Activated T-cell treated with anti-CD3 and anti-CD28 coated beads, Interleukin-2, amount 50 U/mL, for 1 hour (primary cell): ENCODE data around the gene LNX1.

Experiments
- DNase-seq: peaks from one replicate; pipeline ENCODE4 v3.0.0-alpha.2; 2020

The LNX1 gene

DNA sequence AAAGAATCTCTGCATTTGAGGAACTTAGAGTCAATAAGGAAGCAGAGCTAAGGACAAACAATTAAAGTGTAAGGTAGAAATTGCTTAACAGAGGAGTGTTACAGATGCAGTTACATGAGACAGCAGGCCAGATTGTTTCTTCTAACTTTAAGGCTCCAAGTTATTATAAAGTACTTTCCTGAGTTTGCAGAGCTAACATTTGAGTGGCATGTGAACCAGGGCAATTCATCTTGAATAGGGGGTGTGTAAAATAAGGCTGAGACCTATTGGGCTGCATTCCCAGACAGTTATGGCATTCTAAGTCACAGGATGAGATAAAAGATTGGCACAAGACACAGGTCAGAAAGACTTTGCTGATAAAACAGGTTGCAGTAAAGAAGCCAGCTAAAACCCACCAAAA lies 7.6 kb upstream of the LNX1 start:
- no peak for DNase-seq

DNA sequence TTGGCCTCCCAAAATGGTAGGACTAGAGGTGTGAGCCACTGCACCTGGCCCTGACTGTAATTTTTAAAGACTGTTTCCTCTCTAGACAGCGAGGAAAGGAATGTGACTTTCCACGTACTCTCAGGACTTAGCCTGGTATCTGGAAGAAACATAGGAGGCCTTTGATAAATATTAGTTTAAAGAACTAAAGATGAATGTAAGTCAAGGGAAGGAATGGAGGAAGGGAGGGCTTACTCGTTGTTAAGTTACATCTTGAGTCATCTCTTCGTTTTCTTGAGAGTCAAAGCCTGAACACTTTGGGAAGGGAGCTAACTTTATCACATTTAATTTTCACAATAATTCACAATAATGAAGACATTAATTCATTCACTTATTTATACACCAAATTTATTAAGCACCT lies 7.2 kb upstream of the LNX1 start:
- DNase-seq: no peak

DNA sequence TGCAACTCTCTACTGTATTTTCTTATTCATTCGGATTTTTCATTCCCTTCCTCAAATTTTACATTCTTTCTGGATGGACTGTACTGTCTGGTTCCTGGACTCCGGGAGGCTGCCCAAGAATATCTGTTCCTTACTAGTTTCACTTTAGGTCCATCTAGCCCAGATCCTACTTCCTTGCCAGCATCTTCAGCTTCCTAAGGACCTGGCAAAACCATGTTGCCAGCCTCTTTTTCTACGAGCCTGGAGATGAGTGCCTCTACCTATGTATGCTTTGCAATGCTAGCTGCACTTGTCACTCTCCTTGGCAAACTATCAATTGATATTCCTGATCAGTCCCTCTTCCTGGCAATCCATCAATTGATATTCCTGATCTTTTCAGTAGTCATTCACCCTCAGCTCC lies 5.6 kb upstream of the LNX1 start:
- no peak for DNase-seq

DNA sequence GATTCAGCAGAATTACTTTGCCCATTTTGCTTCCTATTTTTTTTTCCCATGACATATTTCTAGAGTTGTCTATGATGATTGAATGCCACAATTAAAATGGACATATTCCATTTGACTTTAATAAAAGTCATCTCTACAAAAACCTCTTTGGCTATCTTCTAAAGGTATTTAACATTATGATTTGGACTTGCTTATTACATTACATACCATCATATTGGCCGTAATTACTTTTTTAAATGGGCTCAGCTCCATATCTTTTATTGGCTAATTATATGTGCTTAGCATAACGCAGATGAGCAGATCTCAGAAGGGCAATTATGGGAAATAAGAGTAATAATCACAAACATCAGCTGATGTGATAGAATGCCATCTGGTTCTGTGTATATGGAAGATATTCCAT lies 4.5 kb upstream of the LNX1 start:
- no peak for DNase-seq

DNA sequence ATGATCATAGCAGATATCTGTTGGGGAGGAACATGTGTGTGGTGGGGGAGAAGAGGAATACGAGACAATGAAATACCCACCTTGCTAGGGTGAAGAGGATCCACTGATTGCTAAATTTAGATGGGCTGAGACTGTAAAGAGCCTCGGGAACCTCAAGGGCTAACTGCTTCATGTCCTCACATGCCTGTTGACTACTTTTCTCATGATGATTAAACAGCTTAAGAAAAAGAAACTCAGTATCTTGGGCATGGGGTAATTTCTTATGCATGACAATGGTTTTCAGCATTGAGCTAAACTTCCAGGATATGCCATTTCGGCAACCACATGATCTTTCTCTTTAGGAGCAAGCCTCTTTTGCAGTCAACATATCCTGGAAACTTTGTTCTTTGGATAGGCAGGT lies 3.9 kb upstream of the LNX1 start:
- DNase-seq: no peak

DNA sequence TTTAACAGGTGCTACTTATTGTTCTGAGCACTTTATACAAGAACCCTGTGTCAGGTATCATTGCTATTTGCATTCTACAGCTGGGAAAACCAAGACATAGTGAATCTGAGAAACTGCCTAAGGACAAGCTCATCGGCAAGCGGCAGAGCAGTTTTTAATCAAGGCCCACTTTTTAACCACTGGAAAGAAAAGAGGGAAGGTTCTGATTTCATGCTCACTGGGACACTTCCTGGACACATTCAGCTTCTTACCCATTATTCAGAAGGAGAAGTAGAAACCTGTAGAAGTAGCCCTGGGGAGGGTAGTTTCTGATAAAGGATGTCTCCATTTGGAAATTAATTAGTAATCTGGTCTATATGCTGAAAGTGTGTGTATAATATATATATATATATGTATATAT lies 2.5 kb upstream of the LNX1 start:
- no peak for DNase-seq

DNA sequence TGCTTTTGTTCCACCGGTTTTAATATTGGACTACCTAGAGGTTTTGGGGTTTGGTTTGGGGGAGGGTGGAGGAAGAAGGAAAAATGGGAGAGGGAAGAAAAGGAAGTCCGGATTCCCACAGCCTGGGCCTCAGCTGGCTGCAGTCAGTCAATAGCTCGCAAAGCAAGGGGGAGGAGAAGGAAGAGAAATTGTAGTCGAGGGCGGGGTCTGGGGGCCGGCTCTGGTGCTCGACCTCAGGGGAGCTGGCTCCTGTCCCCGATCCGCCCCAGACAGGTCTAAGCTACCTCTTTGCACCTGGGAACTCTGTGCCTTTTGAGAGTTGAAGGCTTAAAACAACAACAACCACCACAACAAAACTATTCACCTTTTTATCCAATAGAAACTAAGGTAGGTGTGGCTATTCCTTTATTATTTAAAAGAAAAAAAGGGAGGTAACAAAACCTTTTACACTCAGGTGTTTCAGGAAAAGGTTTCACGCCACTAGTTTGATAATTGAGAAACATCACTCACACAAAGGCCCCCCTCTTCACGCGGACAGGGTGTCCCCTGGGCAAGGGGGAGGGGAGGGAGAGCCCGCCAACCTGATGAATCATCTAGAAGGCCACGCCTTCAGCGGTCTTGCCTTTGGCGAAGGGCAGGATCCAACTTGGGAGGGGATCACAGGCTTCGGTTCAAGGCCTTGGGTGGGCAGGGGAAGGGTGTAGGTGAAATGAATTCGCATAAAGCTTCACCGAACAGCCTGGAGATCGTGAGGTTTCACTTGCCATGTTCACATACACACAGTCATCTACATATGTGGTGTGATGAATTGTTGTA lies 1.6 kb upstream of the LNX1 start:
- no peak for DNase-seq

DNA sequence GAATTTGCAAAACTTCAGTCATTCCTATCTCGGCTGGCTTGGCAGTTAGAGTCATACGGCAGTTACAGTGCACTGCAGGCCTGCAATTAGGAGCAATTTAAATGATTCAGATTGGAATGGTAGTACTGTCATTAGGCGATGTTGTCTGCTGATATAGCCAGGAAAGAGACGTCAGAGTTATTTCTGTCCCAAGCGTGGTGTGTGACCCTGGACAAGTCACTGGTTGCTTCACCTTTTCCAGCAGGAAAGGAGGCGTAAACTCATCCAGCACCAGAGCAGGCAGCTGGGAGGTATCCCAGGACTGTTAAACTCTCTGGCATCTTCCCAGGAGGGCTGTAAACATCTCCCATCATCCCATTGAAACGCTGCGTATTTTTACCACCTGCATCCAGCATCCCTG lies 836 bp upstream of the LNX1 start:
- DNase-seq: no peak

DNA sequence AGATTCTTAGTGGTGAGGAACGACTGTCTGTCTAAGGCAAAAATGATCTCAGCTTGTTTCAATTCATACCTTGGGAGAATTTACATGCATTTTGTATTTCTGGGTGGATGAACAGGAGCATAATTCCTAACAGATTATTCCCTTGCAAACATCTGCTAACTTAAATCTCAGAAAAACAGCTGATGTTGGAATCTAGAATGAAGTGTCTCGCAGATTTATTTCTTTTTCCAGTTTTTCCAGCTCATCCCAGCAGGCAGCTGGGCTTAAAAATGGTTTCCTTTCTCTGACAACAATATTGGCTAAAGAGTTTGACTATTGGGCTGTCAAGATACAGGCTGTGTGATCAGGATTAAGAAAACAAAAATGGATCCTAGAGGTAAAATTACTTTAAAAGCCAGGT lies 1.1 kb downstream of the LNX1 start:
- no peak for DNase-seq

DNA sequence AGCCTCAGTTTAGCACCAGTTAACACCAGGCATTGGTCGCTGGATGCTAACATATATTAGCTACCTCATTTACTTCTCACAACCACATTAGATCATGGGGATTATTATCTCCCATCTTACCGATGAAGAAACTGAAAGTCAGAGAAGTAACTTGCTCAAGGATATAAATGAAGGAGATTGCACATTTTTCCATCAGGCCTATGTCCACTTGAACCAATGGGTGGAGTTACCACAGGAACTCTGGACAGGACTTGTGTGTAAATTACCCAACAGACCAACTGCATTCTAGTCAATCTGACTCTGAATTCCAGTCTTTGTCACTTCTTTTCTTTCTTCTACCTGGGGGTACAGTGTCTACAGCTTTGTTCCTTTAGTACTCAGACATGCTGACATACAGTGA lies 1.8 kb downstream of the LNX1 start:
- no peak for DNase-seq

DNA sequence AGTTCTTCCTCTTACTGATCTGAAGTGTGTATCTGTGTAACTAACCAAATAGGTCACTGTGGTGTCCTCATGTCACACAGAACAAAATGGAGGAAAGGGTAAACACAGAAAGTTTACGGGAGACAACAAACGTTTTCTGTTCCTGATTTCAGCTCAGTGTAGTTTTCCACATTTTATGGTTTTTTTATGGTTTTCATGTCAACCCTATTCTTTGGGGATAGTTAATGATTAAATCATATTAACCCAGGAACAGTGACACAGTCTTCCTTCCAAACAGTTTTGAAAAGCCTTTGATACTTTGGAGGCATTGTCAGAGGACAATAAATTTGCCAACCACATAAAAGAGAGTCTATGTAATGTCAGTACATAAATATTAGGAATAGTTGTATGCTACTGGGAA lies 4.2 kb downstream of the LNX1 start:
- DNase-seq: no peak

DNA sequence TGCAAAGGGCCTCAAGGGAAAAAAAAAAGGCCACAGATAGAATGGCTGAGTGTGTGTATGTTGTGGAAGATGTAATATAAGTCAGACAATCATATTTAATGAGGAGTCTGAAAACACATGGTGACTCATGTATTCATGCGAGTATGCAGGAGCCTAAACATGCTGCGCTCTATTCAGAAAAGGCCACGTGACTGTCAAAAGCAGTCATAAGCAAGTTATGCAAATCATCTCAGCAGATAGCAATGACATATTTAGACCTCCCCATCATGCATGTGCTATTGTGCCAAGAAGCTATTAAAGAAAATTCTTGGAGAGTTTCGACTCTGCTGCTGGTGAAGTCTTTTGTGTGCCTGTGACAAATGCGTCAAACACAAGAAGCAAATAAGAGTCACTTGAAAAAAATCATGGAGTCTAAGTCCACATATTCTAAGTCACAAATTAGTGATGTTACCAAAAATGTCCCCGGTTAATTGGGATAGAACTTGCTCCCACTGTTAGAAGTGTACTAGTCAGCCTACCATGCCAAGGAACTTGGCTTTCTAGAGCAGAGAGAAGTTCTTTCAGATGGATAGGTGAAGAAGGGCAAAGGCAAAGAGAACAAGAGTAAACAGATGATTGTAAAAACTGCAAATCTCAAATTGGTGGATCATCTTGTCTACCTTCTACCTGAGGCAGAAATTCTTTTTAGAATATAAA lies 5.0 kb downstream of the LNX1 start:
- no peak for DNase-seq

DNA sequence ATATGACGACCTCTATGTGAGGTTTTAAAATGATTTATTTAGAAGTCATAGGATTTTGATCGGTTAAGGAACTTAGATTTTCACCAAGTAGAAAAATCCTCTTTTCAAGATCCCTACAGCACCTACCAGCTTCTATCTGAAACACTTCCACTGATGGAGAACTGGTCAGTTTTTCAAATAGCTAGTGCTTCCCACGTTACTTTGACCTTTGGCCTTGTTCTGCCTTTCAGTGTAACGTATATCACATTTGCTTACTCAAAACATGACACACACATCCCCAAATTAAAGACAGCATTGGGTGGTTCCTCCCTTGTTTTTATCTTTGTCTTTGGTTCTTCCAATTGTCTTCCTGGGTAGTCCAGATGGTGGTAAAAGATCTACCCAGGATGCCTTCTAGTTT lies 6.6 kb downstream of the LNX1 start:
- DNase-seq: no peak

DNA sequence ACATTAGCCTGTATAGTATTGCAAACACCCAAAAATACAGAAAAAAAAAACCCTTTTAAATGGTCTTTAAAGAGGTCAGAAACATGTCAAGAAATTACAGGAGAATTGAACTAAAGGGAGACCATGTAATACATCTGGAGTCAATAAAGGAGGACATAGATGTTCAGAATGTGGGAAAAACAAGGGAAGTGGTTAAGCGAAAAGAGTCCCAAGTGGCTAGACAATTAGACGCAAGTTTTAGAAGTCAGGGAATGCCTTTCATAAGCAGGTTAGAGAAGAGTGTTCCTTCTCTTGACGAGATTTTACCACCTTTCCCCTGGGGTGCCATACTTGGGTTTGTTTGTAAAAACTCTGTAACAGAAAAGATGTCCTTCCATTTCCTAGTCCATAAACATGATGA lies 7.8 kb downstream of the LNX1 start:
- no peak for DNase-seq

DNA sequence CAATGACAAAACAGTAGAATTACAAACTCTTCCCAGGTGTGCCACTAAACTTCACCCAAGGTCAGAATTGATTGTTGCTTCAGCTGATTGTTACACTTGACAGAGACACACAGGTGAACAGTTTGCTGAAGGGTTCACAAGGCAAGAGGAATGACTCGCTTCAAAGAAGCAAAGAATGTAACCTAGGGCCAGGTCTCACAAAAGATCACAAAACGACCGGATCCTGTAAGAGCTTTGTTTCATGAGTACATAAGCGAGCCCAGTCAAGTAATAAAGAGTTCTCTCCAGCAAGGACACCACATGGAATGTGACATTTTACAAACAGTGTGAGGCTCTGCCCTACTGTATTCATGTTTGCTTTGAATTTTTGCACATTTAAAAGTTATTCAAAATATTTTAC lies 9.1 kb downstream of the LNX1 start:
- DNase-seq: no peak

DNA sequence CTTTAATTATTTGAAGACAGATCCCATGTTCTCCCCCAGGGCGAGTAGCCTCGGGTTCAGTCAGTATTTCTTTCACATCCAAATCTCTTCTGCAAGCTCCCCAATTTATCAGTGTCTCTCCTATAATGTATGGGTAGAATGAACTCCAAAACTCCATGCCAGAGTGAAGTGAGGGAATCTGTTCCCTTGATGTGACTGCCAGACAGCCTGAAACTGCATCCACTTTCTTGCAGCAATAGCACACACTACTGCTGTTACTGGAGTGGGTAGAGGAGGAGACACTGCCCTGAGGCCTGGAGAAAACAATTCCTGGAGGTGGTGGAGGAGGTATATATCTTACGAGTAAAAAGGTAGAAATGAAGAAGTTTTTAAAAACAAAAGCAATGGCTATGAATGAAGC lies 11.0 kb downstream of the LNX1 start:
- no peak for DNase-seq

DNA sequence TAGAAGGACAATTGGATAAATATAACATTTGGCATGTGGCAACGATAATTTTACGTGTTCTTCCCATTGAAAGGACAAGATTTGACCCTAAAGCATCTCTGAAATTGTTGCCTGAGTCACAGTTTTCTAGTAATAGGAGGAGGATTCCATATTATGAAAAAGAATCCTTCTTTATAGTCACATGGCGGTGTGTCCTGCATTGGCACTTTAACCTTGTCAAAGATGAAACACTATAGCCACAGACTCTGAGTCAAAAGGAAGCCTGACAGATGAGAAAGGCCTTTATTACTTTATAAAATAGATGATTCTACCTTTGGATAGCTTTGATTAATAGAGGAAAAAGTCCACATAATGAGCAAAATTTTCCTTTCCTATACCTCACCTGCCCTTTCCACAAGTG lies 11.5 kb downstream of the LNX1 start:
- DNase-seq: no peak

DNA sequence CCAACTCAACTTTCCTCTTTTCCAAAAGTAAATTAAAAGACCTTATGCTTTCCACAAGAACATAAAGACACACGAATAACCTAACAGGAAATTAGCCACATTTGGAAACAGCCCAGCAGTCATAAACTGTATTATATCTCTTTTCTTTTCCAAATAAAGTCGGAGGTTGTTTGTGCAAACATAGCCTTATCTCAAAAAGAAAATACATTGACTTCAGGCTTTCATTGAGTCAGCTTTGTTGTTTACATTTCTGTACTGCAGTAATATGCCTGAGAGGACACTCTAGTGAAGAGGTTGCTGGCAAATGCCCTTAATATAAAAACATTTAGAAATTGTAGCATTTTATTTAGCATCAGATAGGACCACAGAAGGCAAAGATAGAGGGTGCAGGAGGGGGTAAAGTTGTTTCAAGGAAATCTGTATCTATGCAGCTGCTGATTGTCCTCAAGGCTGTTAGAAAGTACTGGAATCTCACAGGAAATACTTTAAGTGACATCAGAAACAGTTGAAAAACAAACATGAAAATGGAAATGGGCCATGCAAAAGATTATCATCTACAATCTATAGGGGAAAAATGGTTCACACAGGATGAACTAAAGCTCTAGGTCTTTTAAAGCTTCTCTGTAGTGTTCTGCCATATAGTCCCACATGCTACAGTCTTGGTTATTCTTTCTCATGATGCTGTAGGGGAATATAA lies 14.5 kb downstream of the LNX1 start:
- DNase-seq: no peak

DNA sequence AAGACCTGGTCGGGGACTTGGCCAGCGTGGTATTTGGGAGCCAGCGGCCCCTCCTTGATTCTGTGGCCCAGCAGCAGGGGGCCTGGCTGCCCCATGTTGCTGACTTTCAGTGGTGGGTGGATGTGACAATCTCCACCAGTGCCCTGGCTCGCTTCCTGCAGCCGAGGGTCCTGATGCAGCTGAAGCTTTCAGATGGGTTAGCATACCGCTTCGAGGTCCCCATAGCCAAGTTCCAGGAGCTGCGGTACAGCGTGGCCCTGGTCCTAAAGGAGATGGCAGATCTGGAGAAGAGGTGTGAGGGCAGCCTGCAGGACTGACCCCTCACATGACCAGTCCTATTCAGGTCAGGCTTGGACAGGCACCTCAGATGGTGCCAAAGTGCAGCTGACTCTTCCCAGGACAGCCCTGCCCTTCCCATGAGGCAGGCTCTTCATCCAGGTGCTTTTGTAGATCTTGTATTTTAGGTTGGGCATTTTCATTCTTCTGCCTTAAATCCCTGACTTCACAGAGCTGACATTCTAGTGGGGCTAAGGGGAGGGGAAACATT lies 15.1 kb downstream of the LNX1 start:
- DNase-seq: no peak

DNA sequence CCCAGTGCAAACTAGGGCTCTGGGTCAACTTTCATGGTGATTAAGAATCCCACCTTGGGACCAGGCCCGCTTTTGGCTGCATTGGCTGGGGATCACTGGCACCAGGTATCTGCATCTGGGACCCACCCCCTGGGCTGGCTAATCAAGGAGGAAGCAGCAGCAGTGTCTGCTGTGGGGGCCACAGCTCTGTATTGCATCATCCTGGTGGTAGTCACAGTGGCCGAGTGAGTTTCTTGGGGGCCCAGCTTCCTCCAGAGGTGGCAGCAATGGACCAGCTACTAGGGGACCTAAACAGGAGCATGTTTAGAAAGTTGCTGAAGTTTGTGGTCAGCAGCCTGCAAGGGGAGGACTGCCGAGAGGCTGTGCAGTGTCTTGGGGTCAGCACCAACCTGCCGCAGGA lies 15.7 kb downstream of the LNX1 start:
- DNase-seq: no peak

DNA sequence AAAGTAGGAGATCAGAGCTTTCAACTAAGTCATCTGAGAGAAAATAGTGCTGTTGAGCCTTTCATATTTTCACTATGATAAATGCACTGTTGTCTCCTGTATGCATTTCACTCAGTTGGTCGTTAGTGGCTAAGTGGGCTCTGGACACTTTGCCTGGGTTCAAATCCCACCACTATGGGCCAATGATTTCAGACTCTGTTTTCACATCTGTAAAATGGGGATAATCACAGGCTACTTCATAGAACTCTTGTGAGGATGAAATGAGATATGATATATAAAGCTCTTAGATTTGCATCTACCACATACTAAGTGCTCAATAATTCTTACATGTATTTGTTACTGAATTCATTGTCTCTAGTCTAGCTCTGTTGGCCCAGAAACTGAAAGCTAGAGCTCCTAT lies 16.8 kb downstream of the LNX1 start:
- DNase-seq: no peak

DNA sequence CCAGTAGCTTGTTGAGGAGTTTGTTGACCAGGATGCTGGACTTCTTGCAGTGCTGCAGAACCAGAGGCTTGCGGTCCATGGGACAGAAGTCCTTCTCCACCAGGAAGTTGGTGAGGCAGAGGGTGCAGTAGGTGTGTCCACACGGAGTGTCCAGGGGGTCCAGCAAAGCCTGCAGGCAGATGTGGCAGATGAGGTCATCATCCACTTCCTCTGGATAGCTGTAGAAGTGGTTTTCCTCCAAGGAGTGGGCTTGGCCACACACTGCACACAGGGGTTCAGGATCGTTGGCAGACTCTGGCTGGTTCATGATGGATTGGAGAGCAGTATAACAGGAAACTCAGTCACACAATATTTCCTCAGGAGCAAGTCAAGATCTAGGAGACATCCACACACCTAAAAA lies 17.6 kb downstream of the LNX1 start:
- no peak for DNase-seq

DNA sequence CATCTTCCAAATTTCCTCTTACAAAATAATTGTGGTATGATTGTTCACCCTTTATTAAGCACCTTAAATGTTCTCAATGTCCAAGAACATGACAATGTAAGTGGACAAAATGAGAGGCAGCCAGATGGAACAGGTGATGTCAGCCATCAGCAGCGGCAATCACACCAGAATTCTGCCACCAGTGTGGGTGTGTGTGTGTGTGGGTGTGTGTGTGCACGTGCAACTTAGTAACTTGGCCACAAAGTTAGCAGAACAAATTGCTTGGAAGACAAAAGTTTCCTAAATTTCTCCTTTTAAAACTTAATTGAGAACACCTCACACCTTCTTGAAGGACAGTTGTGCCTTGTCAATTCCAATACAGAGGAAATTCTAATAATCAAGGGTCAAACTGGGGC lies 18.7 kb downstream of the LNX1 start:
- no peak for DNase-seq
